Right lobe of liver (tissue), 6 donors: ENCODE data around the gene RAD18. TPM values are rescaled to one million over a fixed set of nuclear protein-coding genes. Genes with fewer than 3 reads are reported as not detected.
A peak's percentile ranks its signal among the peaks of the same experiment; 100 is the strongest.

Experiments used
- ATAC-seq, 4 donors: fragments of 200-7000 bp; cut with Tn5 transposase; one replicate each; pipeline ENCODE4 v1.9.1; 2020; ENCODE audit warnings: mild to moderate bottlenecking in 4 of 4, moderate library complexity in 4 of 4
- DNase-seq, 3 donors: peaks; one replicate each; pipeline ENCODE4 v3.0.0-alpha.2; 2020
- H3K27ac ChIP-seq, 3 donors: fragments of 200-600 bp; one replicate each; pipeline ENCODE4 v1.8.0; 2022
- H3K27me3 ChIP-seq, 2 donors: fragments of 200-600 bp; one replicate each; pipeline ENCODE4 v1.8.0; 2022
- H3K36me3 ChIP-seq, 4 donors: fragments of 200-600 bp; sonication (generic) in 1 of 4; one replicate each; pipeline versions ENCODE4 v1.5.1 to v1.8.0; 2017 to 2022; ENCODE audit warnings: control low read depth in 1 of 4
- H3K4me1 ChIP-seq, 4 donors: fragments of 200-600 bp; sonication (generic) in 1 of 4; one replicate each; pipeline versions ENCODE4 v1.5.1 to v1.8.0; 2017 to 2022; ENCODE audit warnings: control low read depth in 1 of 4
- H3K4me3 ChIP-seq, 3 donors: fragments of 200-600 bp; one replicate each; pipeline ENCODE4 v1.8.0; 2022
- H3K9me3 ChIP-seq, 4 donors: fragments of 200-600 bp; sonication (generic) in 1 of 4; one replicate each; pipeline versions ENCODE4 v1.5.1 to v1.8.0; 2017 to 2022; ENCODE audit warnings: control low read depth in 1 of 4
- POLR2A ChIP-seq: fragments of 450-650 bp; IDR thresholded peaks from one replicate; pipeline ENCODE4 v1.6.1; 2017; ENCODE audit warnings: antibody characterized with exemption, mild to moderate bottlenecking
- WGBS: methylation state at CpG from one replicate; pipeline ENCODE4 v1.1.6; 2018; ENCODE audit warnings: low coverage, low lambda C conversion rate; ENCODE audit not compliant: insufficient coverage; ENCODE audit errors: missing lambda C conversion rate; 5-methylcytosine and 5-hydroxymethylcytosine counted together
- intact Hi-C, 2 donors: fragments of 100-400 bp; cut with DNase I; formaldehyde crosslinking; loops; one replicate each; pipeline versions ENCODE4 v1.11.2 to v1.14.1; 2022
- total RNA-seq, 6 experiments: library from RNA; depleted of rRNA in 2 of 6; stranded (reverse); fragments of >200 nt in 2 of 6; fragmentation: NEBNext Ultra II Directional in 3 of 6; extraction: Animal tissue kit (Norgen Biotek cat#: 25700) in 3 of 6; gene quantifications; one replicate each; pipeline versions ENCODE4 v1.1.0 to v1.2.4, GENCODE V29; 2016 to 2023
- TF ChIP-seq, protein P1 (sequence below), 4 donors: fragments of 200-600 bp in 3 of 4; fragments of 450-650 bp in 1 of 4; IDR thresholded peaks; one replicate each; pipeline versions ENCODE4 v1.5.1 to v1.8.0; 2016 to 2022; ENCODE audit warnings: antibody characterized with exemption in 4 of 4, mild to moderate bottlenecking in 2 of 4
- donor health status: DM: no; HTN: yes; CAD: no.
- donor health status: DM: no; HTN: no; CAD: no.
- donor health status: DM: no; HTN: no; CAD: no.
- donor health status: DM: no; HTN: yes; CAD: no.
- donor health status: DM: no; HTN: yes; CAD: no.

The RAD18 gene
- total RNA-seq, 6 experiments from 2014 or later: 1.9 to 5.1 (median 4.3) TPM

DNA sequence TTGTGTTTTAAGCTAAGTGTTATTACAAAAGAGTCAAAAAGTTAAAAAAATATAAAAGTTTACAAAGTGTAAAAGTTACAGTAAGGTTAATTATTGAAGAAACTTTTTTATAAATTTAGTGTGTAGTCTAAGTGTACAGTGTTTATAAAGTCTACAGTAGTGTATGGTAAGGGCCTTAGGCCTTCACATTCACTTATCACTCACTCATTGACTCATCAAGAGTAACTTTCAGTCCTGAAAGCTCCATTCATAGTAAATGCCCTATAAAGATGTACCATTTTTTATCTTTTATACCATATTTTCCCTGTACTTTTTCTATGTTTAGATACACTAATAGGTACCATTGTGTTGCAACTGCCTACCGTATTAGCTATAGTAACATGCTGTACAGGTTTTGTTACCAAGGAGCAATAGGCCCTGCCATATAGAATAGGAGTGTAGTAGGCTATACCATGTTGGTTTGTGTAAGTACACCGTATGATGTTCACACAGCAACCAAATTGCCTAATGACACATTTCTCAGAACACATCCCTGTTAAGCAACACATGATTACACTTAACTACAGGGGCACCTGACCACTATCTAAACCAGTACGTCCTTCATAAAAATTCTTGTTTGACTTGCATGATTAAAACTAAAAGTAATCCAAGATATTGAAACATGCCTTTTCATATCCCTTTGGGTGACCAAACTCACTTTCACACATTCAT lies 17.2 kb downstream of the RAD18 start:
- DNase-seq (no peak), ATAC-seq (no peak)
- Histone ChIP-seq H3K4me1 (no peaks in the 10 kb centered on the region), H3K9me3 (no peaks in the 10 kb centered on the region), H3K4me3 (no peak overlapping the region), H3K27me3 (no peaks in the 10 kb centered on the region), H3K27ac (no peak overlapping the region), H3K36me3 (no peaks in the 10 kb centered on the region)
- no peak for TF ChIP-seq POLR2A
- TF ChIP-seq, protein P1, sequence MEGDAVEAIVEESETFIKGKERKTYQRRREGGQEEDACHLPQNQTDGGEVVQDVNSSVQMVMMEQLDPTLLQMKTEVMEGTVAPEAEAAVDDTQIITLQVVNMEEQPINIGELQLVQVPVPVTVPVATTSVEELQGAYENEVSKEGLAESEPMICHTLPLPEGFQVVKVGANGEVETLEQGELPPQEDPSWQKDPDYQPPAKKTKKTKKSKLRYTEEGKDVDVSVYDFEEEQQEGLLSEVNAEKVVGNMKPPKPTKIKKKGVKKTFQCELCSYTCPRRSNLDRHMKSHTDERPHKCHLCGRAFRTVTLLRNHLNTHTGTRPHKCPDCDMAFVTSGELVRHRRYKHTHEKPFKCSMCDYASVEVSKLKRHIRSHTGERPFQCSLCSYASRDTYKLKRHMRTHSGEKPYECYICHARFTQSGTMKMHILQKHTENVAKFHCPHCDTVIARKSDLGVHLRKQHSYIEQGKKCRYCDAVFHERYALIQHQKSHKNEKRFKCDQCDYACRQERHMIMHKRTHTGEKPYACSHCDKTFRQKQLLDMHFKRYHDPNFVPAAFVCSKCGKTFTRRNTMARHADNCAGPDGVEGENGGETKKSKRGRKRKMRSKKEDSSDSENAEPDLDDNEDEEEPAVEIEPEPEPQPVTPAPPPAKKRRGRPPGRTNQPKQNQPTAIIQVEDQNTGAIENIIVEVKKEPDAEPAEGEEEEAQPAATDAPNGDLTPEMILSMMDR (IDR thresholded peaks at IDR 0.05): no peak
- intact Hi-C loops: no loop called here
- 85% methylated on average over 2 of the region's 3 CpGs for WGBS

GRCh38 chr3:8942746-8943488 lies 20.4 kb downstream of the RAD18 start:
- ATAC-seq: no peak
- 81% methylated on average over 4 of the region's 4 CpGs for WGBS
- Histone ChIP-seq H3K27me3 (no peaks in the 10 kb centered on the region), H3K36me3 (no peaks in the 10 kb centered on the region), H3K9me3 (no peaks in the 10 kb centered on the region), H3K4me1 (peaks cover 0 to 2% (median 0%) of the 10 kb centered on the region in 4 donors), H3K4me3 (no peak overlapping the region), H3K27ac (no peak overlapping the region)
- intact Hi-C loops: no loop called here
- no peak for DNase-seq
- no peak for TF ChIP-seq POLR2A
- TF ChIP-seq, protein P1 (IDR thresholded peaks at IDR 0.05): no peak

- TF ChIP-seq POLR2A: no peak
- TF ChIP-seq, protein P1 (IDR thresholded peaks at IDR 0.05): no peak
- no peak overlapping the region for H3K27ac ChIP-seq
- no peaks in the 10 kb centered on the region for H3K36me3 ChIP-seq
- no peak overlapping the region for H3K4me3 ChIP-seq
- no peaks in the 10 kb centered on the region for H3K9me3 ChIP-seq
- intact Hi-C loops: no loop called here
- 100% methylated on average over 3 of the region's 4 CpGs for WGBS
- no peak for DNase-seq
- H3K4me1 ChIP-seq: peaks cover 0 to 7% (median 0%) of the 10 kb centered on the region in 4 donors
- ATAC-seq: no peak
- no peaks in the 10 kb centered on the region for H3K27me3 ChIP-seq
These were observed 21.2 kb downstream of the RAD18 start for GRCh38 chr3:8942115-8942514.

- TF ChIP-seq, protein P1 (IDR thresholded peaks at IDR 0.05): peak; percentile 37 to 43 (median 39)
- TF ChIP-seq POLR2A: no peak
- Histone ChIP-seq H3K4me3 (no peak overlapping the region), H3K27me3 (no peaks in the 10 kb centered on the region), H3K4me1 (peaks cover 0 to 7% (median 0%) of the 10 kb centered on the region in 4 donors), H3K9me3 (no peaks in the 10 kb centered on the region), H3K36me3 (no peaks in the 10 kb centered on the region), H3K27ac (peak overlapping the region in 1 of 3 donors; percentile 51)
- DNase-seq (no peak), ATAC-seq (peak; percentile 48 to 73 (median 56))
- WGBS: 65% methylated on average over 1 of the region's 1 CpG
- intact Hi-C loops: no loop called here
These were observed 25.3 kb downstream of the RAD18 start for GRCh38 chr3:8938021-8938420.
